HepG2 (cell line): Measurements from ENCODE around the gene TMEFF2. TPM values are rescaled to one million over a fixed set of nuclear protein-coding genes. Genes with fewer than 3 reads are reported as not detected.
A peak's percentile ranks its signal among the peaks of the same experiment; 100 is the strongest.

Source experiments
- ATF7 ChIP-seq, 2 experiments: fragments of 450-650 bp in 1 of 2; sonication (generic) in 1 of 2; formaldehyde crosslinking in 1 of 2; IDR thresholded peaks; 2 replicates each; pipeline versions ENCODE4 v1.4.0 to v1.6.1; 2016 to 2020; ENCODE audit warnings: antibody characterized with exemption in 1 of 2, mild to moderate bottlenecking in 1 of 2, missing genetic modification reagents in 1 of 2
- ATM ChIP-seq: fragments of 450-650 bp; IDR thresholded peaks from 2 replicates; pipeline ENCODE4 v1.7.1; 2017; ENCODE audit warnings: mild to moderate bottlenecking, borderline replicate concordance
- BCL6 ChIP-seq: IDR thresholded peaks from 2 replicates; pipeline ENCODE4 v1.6.1; 2016; ENCODE audit warnings: missing genetic modification reagents, missing compliant biosample characterization
- CCDC6 ChIP-seq: sonication (generic); formaldehyde crosslinking; IDR thresholded peaks from 2 replicates; pipeline ENCODE4 v1.8.1; 2022; ENCODE audit warnings: mild to moderate bottlenecking, missing genetic modification reagents, moderate library complexity
- DPF2 ChIP-seq: sonication (generic); formaldehyde crosslinking; IDR thresholded peaks from 2 replicates; pipeline ENCODE4 v1.4.0; 2020; ENCODE audit warnings: mild to moderate bottlenecking, low read depth, missing genetic modification reagents, borderline replicate concordance
- FOXA3 ChIP-seq: IDR thresholded peaks from 2 replicates; pipeline ENCODE4 v1.6.1; 2016; ENCODE audit warnings: missing genetic modification reagents, missing compliant biosample characterization
- GATAD2A ChIP-seq: IDR thresholded peaks from 2 replicates; pipeline ENCODE4 v1.6.1; 2016
- HNF4A ChIP-seq: sonication (generic); formaldehyde crosslinking; IDR thresholded peaks from 2 replicates; pipeline ENCODE4 v1.4.0; 2020; ENCODE audit warnings: missing genetic modification reagents
- KLF6 ChIP-seq: IDR thresholded peaks from 2 replicates; pipeline ENCODE4 v1.8.0; 2016; ENCODE audit warnings: missing biosample characterization, missing genetic modification reagents
- MAFK ChIP-seq, 2 experiments: IDR thresholded peaks in 1 of 2; conservative IDR thresholded peaks in 1 of 2; 2 replicates each; pipeline ENCODE4 v1.6.1; 2011; ENCODE audit warnings: improper control_type of control experiment in 2 of 2, low read length in 2 of 2
- MIER2 ChIP-seq: IDR thresholded peaks from 2 replicates; pipeline ENCODE4 v1.6.1; 2016; ENCODE audit warnings: missing biosample characterization, missing genetic modification reagents
- MLLT10 ChIP-seq: sonication (generic); formaldehyde crosslinking; IDR thresholded peaks from 2 replicates; pipeline ENCODE4 v1.4.0; 2020; ENCODE audit warnings: missing genetic modification reagents
- MTF2 ChIP-seq: sonication (generic); formaldehyde crosslinking; IDR thresholded peaks from 2 replicates; pipeline ENCODE4 v1.5.0; 2020; ENCODE audit warnings: missing genetic modification reagents, borderline replicate concordance
- NCOR1 ChIP-seq: fragments of 200-600 bp; sonication (generic); IDR thresholded peaks from 2 replicates; pipeline ENCODE4 v1.7.0; 2017; ENCODE audit warnings: antibody characterized with exemption, low read length, borderline replicate concordance
- RBFOX2 ChIP-seq: fragments of 200-400 bp; formaldehyde crosslinking; IDR thresholded peaks from 2 replicates; pipeline ENCODE4 v1.6.1; 2017; ENCODE audit warnings: low read depth, mild to moderate bottlenecking, low read length
- SKI ChIP-seq: fragments of 450-650 bp; IDR thresholded peaks from one replicate; pipeline ENCODE4 v1.6.1; 2018; ENCODE audit warnings: mild to moderate bottlenecking; ENCODE audit not compliant: partially characterized antibody
- SMAD9 ChIP-seq: sonication (generic); formaldehyde crosslinking; IDR thresholded peaks from 2 replicates; pipeline ENCODE4 v1.5.1; 2020; ENCODE audit warnings: mild to moderate bottlenecking, missing genetic modification reagents
- TBL1XR1 ChIP-seq: fragments of 150-350 bp; IDR thresholded peaks from 2 replicates; pipeline ENCODE4 v1.6.1; 2014; ENCODE audit warnings: borderline replicate concordance, low read length; ENCODE audit not compliant: partially characterized antibody
- TCF7L2 ChIP-seq: IDR thresholded peaks from 2 replicates; pipeline ENCODE4 v1.6.1; 2011; ENCODE audit warnings: mild to moderate bottlenecking, low read depth, low read length, moderate library complexity
- ZBTB39 ChIP-seq: sonication (generic); formaldehyde crosslinking; IDR thresholded peaks from 2 replicates; pipeline ENCODE4 v1.5.0; 2020; ENCODE audit warnings: missing genetic modification reagents
- ZFX ChIP-seq: sonication (generic); formaldehyde crosslinking; IDR thresholded peaks from 2 replicates; pipeline ENCODE4 v1.4.0; 2020; ENCODE audit warnings: mild to moderate bottlenecking, low read depth, missing genetic modification reagents, moderate library complexity
- ZNF12 ChIP-seq: sonication (generic); formaldehyde crosslinking; IDR thresholded peaks from 2 replicates; pipeline ENCODE4 v1.5.0; 2020; ENCODE audit warnings: missing genetic modification reagents
- ZNF24 ChIP-seq: fragments of 450-650 bp; IDR thresholded peaks from 2 replicates; pipeline ENCODE4 v1.6.1; 2017; ENCODE audit warnings: antibody characterized with exemption, mild to moderate bottlenecking
- ZNF34 ChIP-seq: sonication (generic); formaldehyde crosslinking; IDR thresholded peaks from 2 replicates; pipeline ENCODE4 v1.4.0; 2020; ENCODE audit warnings: mild to moderate bottlenecking, missing genetic modification reagents, borderline replicate concordance
- ZNF782 ChIP-seq: sonication (generic); formaldehyde crosslinking; IDR thresholded peaks from 2 replicates; pipeline ENCODE4 v1.4.0; 2020; ENCODE audit warnings: missing genetic modification reagents, mild to moderate bottlenecking, borderline replicate concordance
- polyA plus RNA-seq, 8 experiments: library from polyadenylated mRNA; depleted of rRNA in 3 of 8; stranded (reverse) in 7 of 8; unstranded in 1 of 8; fragments of >200 nt; fragmentation: Illumina TruSeq in 4 of 8; extraction: Trizol in 4 of 8; gene quantifications; 2 replicates each; pipeline versions ENCODE4 v1.2.1 to v1.2.3, GENCODE V29; 2011 to 2016; ENCODE audit warnings: low read depth in 4 of 8, missing spikeins in 1 of 8, mixed read lengths in 1 of 8; ENCODE audit not compliant: insufficient read depth in 1 of 8
- total RNA-seq, 5 experiments: library from RNA; depleted of rRNA; stranded (reverse); fragments of >200 nt; fragmentation: Illumina TruSeq; extraction: Trizol; gene quantifications; 2 replicates each; pipeline ENCODE4 v1.2.3, GENCODE V29; 2016; ENCODE audit warnings: low read depth in 1 of 5
- TF ChIP-seq, protein P1 (sequence below): sonication (generic); formaldehyde crosslinking; IDR thresholded peaks from 2 replicates; pipeline ENCODE4 v1.5.1; 2020; ENCODE audit warnings: mild to moderate bottlenecking, missing genetic modification reagents, borderline replicate concordance

TMEFF2 gene
- total and polyA plus RNA-seq, 2 of the 13 experiments (the other 11 are each of a cell fraction or from before 2014, with no cell fraction given): not detected

- no peak for TF ChIP-seq MTF2
- TF ChIP-seq ZNF34 (CRISPR knock-in tag): no peak
- peak; percentile 82; the same call in 1 of the 2 replicates for TF ChIP-seq DPF2 (CRISPR knock-in tag)
- no peak for TF ChIP-seq MLLT10 (CRISPR knock-in tag)
- peak; percentile 74; the same call in 1 of the 2 replicates for TF ChIP-seq FOXA3 (CRISPR knock-in tag)
- TF ChIP-seq, protein P1, sequence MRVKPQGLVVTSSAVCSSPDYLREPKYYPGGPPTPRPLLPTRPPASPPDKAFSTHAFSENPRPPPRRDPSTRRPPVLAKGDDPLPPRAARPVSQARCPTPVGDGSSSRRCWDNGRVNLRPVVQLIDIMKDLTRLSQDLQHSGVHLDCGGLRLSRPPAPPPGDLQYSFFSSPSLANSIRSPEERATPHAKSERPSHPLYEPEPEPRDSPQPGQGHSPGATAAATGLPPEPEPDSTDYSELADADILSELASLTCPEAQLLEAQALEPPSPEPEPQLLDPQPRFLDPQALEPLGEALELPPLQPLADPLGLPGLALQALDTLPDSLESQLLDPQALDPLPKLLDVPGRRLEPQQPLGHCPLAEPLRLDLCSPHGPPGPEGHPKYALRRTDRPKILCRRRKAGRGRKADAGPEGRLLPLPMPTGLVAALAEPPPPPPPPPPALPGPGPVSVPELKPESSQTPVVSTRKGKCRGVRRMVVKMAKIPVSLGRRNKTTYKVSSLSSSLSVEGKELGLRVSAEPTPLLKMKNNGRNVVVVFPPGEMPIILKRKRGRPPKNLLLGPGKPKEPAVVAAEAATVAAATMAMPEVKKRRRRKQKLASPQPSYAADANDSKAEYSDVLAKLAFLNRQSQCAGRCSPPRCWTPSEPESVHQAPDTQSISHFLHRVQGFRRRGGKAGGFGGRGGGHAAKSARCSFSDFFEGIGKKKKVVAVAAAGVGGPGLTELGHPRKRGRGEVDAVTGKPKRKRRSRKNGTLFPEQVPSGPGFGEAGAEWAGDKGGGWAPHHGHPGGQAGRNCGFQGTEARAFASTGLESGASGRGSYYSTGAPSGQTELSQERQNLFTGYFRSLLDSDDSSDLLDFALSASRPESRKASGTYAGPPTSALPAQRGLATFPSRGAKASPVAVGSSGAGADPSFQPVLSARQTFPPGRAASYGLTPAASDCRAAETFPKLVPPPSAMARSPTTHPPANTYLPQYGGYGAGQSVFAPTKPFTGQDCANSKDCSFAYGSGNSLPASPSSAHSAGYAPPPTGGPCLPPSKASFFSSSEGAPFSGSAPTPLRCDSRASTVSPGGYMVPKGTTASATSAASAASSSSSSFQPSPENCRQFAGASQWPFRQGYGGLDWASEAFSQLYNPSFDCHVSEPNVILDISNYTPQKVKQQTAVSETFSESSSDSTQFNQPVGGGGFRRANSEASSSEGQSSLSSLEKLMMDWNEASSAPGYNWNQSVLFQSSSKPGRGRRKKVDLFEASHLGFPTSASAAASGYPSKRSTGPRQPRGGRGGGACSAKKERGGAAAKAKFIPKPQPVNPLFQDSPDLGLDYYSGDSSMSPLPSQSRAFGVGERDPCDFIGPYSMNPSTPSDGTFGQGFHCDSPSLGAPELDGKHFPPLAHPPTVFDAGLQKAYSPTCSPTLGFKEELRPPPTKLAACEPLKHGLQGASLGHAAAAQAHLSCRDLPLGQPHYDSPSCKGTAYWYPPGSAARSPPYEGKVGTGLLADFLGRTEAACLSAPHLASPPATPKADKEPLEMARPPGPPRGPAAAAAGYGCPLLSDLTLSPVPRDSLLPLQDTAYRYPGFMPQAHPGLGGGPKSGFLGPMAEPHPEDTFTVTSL (CRISPR knock-in tag): peak; percentile 98; the same call in 1 of the 2 replicates
- peak; percentile 44; the same call in 1 of the 2 replicates for TF ChIP-seq KLF6 (CRISPR knock-in tag)
- TF ChIP-seq ZNF782 (CRISPR knock-in tag): no peak
- peak; percentile 95 for TF ChIP-seq GATAD2A
- TF ChIP-seq HNF4A: peak; percentile 85
- TF ChIP-seq ZNF24: peak; percentile 74; the same call in 1 of the 2 replicates
- TF ChIP-seq MIER2 (CRISPR knock-in tag): no peak
- TF ChIP-seq ATM: no peak
- TF ChIP-seq ZBTB39 (CRISPR knock-in tag): no peak
- no peak for TF ChIP-seq ZFX (CRISPR knock-in tag)
- no peak for TF ChIP-seq SMAD9 (CRISPR knock-in tag)
- TF ChIP-seq RBFOX2: no peak
- peak; percentile 93 for TF ChIP-seq SKI
- peak; percentile 56 for TF ChIP-seq ATF7 (IDR thresholded peaks at IDR 0.05)
- no peak for TF ChIP-seq ATF7 (CRISPR knock-in tag; IDR thresholded peaks at IDR 0.05)
- TF ChIP-seq TCF7L2: 0 out of 2 replicates have a peak, but pooled peaks have one; percentile 34
- no peak for TF ChIP-seq ZNF12 (CRISPR knock-in tag)
- no peak for TF ChIP-seq MAFK (conservative IDR thresholded peaks at IDR 0.05 in 1 of 2, IDR thresholded peaks at IDR 0.05 in 1 of 2; ENCODE audit: low read length in 2 of 2)
- peak; percentile 75 for TF ChIP-seq TBL1XR1
- peak; percentile 95 for TF ChIP-seq NCOR1
- no peak for TF ChIP-seq CCDC6
- TF ChIP-seq BCL6: peak; percentile 82
These were observed 125.3 kb downstream of the TMEFF2 start (continued) for GRCh38 chr2:192069417-192069816.
